BJ (cell line): ENCODE results near the gene MAML3. TPM values are rescaled to one million over a fixed set of nuclear protein-coding genes. Genes with fewer than 3 reads are reported as not detected.

Experiments used
- CTCF ChIA-PET: fragments of 350-600 bp; formaldehyde crosslinking; extraction: SDS; loops from one replicate; lab custom pipeline; 2021; ENCODE audit warnings: antibody characterized with exemption, inconsistent platforms; lab: Yijun Ruan, JAX
- POLR2A ChIA-PET: fragments of 300-600 bp; sonication (Branson Sonifier 250); formaldehyde crosslinking; extraction: SDS; loops from one replicate; lab custom pipeline; 2021; ENCODE audit warnings: antibody characterized with exemption; lab: Charles Lee
- DNase-seq: peaks from one replicate; pipeline ENCODE4 v3.0.0-alpha.2; 2011; ENCODE audit warnings: low read depth
- H3K27me3 ChIP-seq: 2 replicates; pipeline ENCODE4 v1.6.0; 2011; ENCODE audit warnings: low read length; ENCODE audit not compliant: control insufficient read depth, insufficient read depth
- H3K36me3 ChIP-seq: 2 replicates; pipeline ENCODE4 v1.5.1; 2011; ENCODE audit warnings: low read length; ENCODE audit not compliant: control insufficient read depth, insufficient read depth
- H3K4me3 ChIP-seq: 2 replicates; pipeline ENCODE4 v1.5.1; 2011; ENCODE audit warnings: low read depth, mild to moderate bottlenecking, control low read depth, low read length
- polyA plus RNA-seq: library from polyadenylated mRNA; depleted of rRNA; stranded (reverse); fragments of >200 nt; gene quantifications from 2 replicates; pipeline ENCODE4 v1.2.3, GENCODE V29; 2011
- TF ChIP-seq, protein P1 (sequence below): IDR thresholded peaks from 2 replicates; pipeline ENCODE4 v1.5.1; 2011; ENCODE audit warnings: low read depth, mild to moderate bottlenecking, control low read depth, inconsistent platforms, low read length, moderate library complexity; ENCODE audit not compliant: insufficient read depth

The MAML3 gene
- polyA plus RNA-seq, 1 experiment: 1.6 TPM

DNA sequence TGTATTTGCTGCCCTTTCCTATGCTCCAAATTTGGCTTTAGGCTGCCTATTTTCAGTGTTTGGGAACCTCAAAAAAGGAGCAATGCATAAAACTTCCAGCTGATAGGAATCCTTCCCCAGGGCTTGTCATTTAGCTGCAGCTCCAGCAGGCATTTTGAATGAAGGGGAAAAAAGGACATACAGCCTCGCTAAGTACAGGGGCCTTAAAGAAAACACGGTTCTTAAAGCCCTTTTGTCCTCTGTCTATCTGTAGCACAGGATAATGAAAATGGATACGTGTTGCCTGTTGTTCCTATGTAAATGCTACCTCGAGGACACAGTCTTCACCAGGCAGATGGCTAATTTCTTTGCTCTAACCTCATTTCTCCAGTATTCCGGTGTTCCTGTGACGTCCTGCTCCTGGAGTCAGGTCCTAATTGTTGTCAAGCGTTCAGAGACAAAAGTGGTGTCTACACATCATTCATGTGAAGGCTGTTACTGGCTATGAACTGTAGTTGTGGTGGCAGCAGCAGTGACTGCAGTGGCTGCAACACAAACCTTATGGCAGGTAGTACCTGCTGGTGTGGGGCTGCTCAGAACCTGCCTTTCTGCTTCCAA is 371.0 kb downstream of the MAML3 start:
- H3K36me3 ChIP-seq: no peaks in the 10 kb centered on the region
- CTCF ChIA-PET: interaction anchor here (2.0 kb wide), 1 partner anchor 10 kb away, joined by 6 read pairs; no protein-coding TSS in a partner anchor
- H3K4me3 ChIP-seq: no peak overlapping the region
- TF ChIP-seq, protein P1, sequence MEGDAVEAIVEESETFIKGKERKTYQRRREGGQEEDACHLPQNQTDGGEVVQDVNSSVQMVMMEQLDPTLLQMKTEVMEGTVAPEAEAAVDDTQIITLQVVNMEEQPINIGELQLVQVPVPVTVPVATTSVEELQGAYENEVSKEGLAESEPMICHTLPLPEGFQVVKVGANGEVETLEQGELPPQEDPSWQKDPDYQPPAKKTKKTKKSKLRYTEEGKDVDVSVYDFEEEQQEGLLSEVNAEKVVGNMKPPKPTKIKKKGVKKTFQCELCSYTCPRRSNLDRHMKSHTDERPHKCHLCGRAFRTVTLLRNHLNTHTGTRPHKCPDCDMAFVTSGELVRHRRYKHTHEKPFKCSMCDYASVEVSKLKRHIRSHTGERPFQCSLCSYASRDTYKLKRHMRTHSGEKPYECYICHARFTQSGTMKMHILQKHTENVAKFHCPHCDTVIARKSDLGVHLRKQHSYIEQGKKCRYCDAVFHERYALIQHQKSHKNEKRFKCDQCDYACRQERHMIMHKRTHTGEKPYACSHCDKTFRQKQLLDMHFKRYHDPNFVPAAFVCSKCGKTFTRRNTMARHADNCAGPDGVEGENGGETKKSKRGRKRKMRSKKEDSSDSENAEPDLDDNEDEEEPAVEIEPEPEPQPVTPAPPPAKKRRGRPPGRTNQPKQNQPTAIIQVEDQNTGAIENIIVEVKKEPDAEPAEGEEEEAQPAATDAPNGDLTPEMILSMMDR: no peak
- no peaks in the 10 kb centered on the region; the same call in 1 of the 2 replicates for H3K27me3 ChIP-seq
- no peak for DNase-seq
- POLR2A ChIA-PET: no interaction called here

DNA sequence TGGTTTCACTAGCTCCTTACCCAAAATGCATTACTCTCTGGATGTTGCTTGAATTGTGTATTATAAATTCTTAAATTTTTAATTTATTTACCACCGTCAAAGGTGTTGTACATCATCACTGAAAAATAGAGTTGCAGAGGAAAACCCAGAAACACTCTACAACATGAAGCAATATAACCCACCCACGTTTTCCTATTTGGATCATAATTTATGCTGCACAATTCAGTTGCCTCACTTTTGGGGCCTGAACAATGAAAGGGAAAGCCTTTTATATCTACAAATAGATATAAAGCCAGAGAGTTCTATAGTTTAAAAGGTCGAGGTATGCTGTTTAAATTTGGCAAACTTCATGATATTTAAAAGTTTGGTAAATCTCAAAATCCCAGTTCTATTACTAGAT is 372.9 kb downstream of the MAML3 start:
- CTCF ChIA-PET: interaction anchor here (2.0 kb wide), 1 partner anchor 12 kb away, joined by 6 read pairs; no protein-coding TSS in a partner anchor
- TF ChIP-seq, protein P1: no peak
- POLR2A ChIA-PET: no interaction called here

DNA sequence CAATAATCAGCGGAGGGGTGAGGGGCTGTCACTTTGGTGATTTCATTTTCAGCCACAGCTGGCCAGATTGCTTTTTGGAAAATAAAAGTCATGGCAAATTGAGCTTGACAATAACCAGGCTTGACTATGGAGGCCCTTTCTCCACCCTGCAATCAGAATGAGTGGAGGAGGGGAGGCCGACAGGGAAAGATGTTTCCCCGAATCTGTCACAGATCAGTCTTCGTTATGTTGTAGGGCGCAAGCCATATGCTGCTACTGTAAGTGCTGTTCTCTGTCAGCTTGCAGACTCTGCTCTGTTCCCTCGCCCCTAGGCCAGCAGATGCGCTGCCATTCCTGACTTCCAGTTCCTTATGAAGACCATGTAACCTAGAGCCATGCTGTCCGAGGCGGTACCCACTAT is 374.3 kb downstream of the MAML3 start:
- ChIA-PET POLR2A (no interaction called here), CTCF (no interaction called here)

More for the DNA sequence above, 372.9 kb downstream of the MAML3 start:
- Histone ChIP-seq H3K27me3 (peaks cover 5% of the 10 kb centered on the region; the same call in 1 of the 2 replicates), H3K36me3 (no peaks in the 10 kb centered on the region), H3K4me3 (no peak overlapping the region)
- no peak for DNase-seq

DNA sequence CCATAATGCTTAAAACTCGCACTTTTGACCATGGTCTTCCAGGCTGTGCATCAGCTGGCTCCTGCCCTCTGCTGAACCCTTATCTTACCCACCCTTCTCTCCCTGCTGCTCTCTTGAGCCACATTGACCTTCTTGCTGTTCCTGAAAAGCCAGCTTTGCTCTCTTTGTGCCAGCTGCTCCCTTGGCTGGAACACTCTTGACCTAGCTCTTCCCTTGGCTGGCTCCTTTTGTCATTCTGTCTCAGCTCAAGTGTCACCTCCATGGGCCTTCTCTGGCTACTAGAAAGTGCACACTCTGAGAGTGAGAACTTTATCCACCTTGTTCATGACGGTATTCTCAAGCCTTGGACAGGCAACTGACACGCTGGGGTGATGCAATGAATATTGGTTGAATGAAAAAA is 376.2 kb downstream of the MAML3 start:
- TF ChIP-seq, protein P1: no peak
- no peak for DNase-seq
- Histone ChIP-seq H3K4me3 (no peak overlapping the region), H3K36me3 (no peaks in the 10 kb centered on the region), H3K27me3 (peaks cover 7% of the 10 kb centered on the region)
- ChIA-PET POLR2A (no interaction called here), CTCF (interaction anchor here (0.7 to 1.0 kb wide), 2 partner anchors 14 to 549 kb away, joined by 3 read pairs; no protein-coding TSS in a partner anchor)

More for the DNA sequence above, 374.3 kb downstream of the MAML3 start:
- TF ChIP-seq, protein P1: no peak
- Histone ChIP-seq H3K27me3 (peaks cover 5% of the 10 kb centered on the region; the same call in 1 of the 2 replicates), H3K36me3 (no peaks in the 10 kb centered on the region), H3K4me3 (no peak overlapping the region)
- DNase-seq: no peak

DNA sequence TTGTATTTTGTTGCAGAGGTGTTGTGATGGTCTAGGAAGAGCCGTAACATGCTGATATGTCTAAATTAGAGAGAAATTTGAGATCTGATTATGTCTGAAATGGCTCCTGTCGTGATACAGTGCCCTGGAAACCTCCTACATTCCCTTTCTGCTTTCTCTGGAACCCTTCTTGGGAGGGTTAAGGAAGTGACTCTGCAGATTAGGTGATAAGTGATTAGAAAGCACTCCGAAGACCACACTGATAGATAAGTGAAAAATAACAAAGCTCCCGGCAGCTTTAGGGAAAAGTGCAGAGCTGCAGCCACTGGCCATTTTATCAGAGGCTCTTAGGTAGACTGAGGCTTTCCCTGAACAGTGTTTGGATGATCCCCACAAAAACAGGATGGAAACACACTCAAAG is 377.7 kb downstream of the MAML3 start:
- H3K4me3 ChIP-seq: no peak overlapping the region
- POLR2A ChIA-PET: no interaction called here
- no peaks in the 10 kb centered on the region for H3K36me3 ChIP-seq
- DNase-seq: no peak
- TF ChIP-seq, protein P1: no peak
- CTCF ChIA-PET: interaction anchor here (1.3 to 1.4 kb wide), 2 partner anchors 13 to 42 kb away, joined by 3 read pairs; no protein-coding TSS in a partner anchor
- peaks cover 7% of the 10 kb centered on the region for H3K27me3 ChIP-seq
